Omental fat pad (tissue), 4 donors: ENCODE data around the gene CRNN. TPM values are rescaled to one million over a fixed set of nuclear protein-coding genes. Genes with fewer than 3 reads are reported as not detected.

Experiments
- ATAC-seq: fragments of 150-250 bp; one replicate; pipeline ENCODE4 v1.9.1; 2016; ENCODE audit warnings: mild to moderate bottlenecking, moderate library complexity; ENCODE audit not compliant: low FRiP score
- DNase-seq: peaks from one replicate; pipeline ENCODE4 v3.0.0-alpha.2; 2019; ENCODE audit warnings: low spot score
- small RNA-seq: library from RNA; depleted of rRNA; stranded (forward); fragments of <200 nt; gene quantifications from one replicate; pipeline ENCODE3, GENCODE V24; 2016
- total RNA-seq, 4 donors: library from RNA; depleted of rRNA; stranded (reverse); fragments of >200 nt; gene quantifications; one replicate each; pipeline ENCODE4 v1.1.0, GENCODE V29; 2016
- TF ChIP-seq, protein P1 (sequence below), 3 donors: fragments of 450-650 bp; IDR thresholded peaks; one replicate each; pipeline ENCODE4 v1.5.1; 2016 to 2017; ENCODE audit warnings: antibody characterized with exemption in 3 of 3, mild to moderate bottlenecking in 3 of 3, moderate library complexity in 2 of 3

The CRNN gene
- total RNA-seq, 4 donors from 2014 or later: not detected

DNA sequence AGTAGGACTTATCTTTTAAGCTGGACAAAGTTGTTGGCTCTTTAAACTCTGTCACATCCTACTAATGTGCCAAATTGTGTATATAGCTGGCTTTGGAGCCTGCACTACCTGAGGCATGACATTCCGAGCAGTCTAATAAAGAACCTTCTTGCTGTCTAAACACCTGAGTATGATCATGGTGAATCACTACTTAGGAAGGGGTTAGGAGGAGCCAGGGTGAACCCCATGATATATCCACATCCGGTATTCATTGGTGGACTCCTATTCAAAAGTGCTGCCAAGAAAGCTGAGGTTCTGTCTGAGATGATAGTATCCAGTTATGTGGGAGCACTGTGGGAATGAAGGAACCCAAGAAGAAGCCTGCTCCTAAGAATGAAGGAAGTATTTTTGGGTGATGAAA lies 27.1 kb downstream of the CRNN start:
- ATAC-seq: no peak
- no peak for DNase-seq
- TF ChIP-seq, protein P1, sequence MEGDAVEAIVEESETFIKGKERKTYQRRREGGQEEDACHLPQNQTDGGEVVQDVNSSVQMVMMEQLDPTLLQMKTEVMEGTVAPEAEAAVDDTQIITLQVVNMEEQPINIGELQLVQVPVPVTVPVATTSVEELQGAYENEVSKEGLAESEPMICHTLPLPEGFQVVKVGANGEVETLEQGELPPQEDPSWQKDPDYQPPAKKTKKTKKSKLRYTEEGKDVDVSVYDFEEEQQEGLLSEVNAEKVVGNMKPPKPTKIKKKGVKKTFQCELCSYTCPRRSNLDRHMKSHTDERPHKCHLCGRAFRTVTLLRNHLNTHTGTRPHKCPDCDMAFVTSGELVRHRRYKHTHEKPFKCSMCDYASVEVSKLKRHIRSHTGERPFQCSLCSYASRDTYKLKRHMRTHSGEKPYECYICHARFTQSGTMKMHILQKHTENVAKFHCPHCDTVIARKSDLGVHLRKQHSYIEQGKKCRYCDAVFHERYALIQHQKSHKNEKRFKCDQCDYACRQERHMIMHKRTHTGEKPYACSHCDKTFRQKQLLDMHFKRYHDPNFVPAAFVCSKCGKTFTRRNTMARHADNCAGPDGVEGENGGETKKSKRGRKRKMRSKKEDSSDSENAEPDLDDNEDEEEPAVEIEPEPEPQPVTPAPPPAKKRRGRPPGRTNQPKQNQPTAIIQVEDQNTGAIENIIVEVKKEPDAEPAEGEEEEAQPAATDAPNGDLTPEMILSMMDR (IDR thresholded peaks at IDR 0.05): no peak

DNA sequence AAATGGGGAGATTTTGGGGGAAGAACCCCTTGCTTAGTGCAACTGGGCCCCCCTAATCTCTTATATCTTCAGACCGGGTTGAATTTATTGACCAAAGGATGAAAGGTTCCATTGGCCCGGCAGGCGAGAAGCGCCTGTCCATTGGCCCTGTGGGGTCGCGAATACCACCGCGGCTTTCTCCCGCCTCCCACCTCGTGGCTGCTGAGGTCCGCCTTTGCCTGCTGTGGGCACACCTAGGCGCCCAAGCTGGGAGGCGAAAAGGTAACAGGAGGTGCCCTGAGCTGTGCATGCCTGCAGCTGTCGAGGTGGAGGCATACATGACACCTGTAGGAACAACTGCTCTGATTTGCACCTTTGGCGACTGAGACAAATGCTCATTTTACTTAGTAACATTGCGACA lies 33.1 kb downstream of the CRNN start:
- ATAC-seq: no peak

DNA sequence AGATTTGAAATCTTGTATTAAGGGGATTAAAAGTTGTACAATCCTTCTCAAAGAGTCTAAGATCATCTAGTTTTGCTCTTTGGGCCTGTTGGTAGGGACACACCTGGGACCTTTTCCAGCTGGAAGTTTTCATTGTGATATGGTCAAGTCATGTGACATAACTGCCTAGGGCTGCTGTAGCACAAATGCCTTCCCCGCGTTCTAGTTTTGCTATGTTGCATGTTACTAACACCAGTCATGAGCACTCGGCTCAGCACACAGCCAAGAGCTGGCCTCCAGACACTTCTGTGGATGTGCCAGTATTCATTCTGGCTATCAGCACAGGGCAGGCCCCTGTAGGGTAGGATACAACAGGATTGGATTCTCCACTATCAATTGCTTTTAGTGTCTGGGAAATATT lies 39.6 kb downstream of the CRNN start:
- TF ChIP-seq, protein P1 (IDR thresholded peaks at IDR 0.05): no peak
- ATAC-seq (no peak), DNase-seq (no peak)

More for the DNA sequence above, 33.1 kb downstream of the CRNN start:
- TF ChIP-seq, protein P1 (IDR thresholded peaks at IDR 0.05): no peak
- DNase-seq: no peak

DNA sequence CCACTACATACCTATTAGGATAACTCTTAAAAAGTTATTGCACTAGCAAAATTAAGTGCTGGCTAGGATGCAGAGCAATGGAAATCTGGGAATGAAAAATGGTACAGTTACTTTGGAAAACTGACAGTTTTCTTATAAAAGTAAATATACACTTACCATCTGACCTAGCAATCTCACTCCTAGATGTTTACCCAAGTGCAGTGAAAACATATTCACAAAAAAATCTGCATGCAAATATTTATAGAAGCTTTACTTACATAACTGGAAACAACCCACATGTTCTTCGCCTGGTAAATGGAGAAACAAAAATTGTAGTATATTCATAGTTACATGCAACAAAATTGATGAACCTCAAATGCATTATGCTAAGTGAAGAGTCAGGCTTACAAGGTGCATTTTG lies 41.4 kb downstream of the CRNN start:
- ATAC-seq: no peak
- TF ChIP-seq, protein P1 (IDR thresholded peaks at IDR 0.05): no peak

DNA sequence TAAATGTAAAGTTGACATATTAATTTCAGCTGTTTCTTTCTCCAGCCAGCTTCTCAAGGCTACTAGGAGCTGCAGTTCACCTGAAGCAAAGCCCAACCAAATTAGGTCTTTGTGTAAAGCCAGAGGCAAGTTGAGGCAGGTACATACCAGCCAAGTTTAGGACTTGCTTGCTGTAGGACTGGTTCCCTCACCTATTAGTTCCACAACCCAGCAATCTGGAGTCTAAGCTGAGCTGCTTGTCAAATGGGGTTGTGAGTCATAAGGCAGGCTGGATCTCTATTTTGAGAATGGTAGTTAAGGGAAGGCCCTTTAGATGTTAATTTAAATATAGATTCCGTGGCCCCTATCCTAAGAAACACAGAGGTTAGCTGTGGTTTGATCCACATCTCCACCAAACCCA lies 46.6 kb downstream of the CRNN start:
- ATAC-seq (no peak), DNase-seq (no peak)
- TF ChIP-seq, protein P1 (IDR thresholded peaks at IDR 0.05): no peak

More for the DNA sequence above, 41.4 kb downstream of the CRNN start:
- no peak for DNase-seq

DNA sequence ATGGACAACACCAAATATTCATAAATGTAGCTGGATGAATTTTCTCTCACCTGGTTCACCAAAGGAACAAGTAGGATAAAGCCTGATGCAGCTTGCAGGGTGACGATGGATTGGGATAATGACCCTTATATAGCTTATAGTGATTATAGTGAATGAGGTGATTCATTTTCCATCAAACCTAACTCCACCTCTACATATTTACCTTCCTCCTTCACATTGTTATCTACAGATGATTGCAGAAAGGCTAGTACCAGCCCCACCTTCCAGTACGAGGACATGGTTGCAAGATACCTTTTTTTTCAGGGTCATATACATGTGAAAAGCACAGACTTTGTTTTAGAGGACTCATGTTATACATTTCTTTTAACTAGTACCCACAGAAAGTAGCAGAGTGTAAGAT lies 54.2 kb downstream of the CRNN start, which contains the start of gene FLG2:
Gene FLG2 (minus strand): TSS at position 101 of the 400 bp plus-strand sequence. CDS start 1,122 bp downstream, outside the sequence.
- DNase-seq (no peak), ATAC-seq (no peak)
- TF ChIP-seq, protein P1 (IDR thresholded peaks at IDR 0.05): no peak

Small RNA genes lying within 50 kb of the gene (small RNA-seq; reads per million reads assigned to genes)
- gene HMGN3P1: not detected

Other genes starting within 250 kb of the CRNN start
- not detected for gene HRNR, start 190.1 kb downstream of the CRNN start, total RNA-seq
- not detected for gene FLG, start 89.0 kb downstream of the CRNN start, total RNA-seq
- gene FLG2, start 54.3 kb downstream of the CRNN start, total RNA-seq: not detected
- not detected for gene LCE5A, start 96.5 kb upstream of the CRNN start, total RNA-seq
- not detected for gene CRCT1, start 100.2 kb upstream of the CRNN start, total RNA-seq
- not detected for gene LCE3E, start 152.5 kb upstream of the CRNN start, total RNA-seq
- gene LCE3D, start 166.3 kb upstream of the CRNN start, total RNA-seq: not detected
- not detected for gene LCE3C, start 186.0 kb upstream of the CRNN start, total RNA-seq
- not detected for gene LCE3B, start 199.5 kb upstream of the CRNN start, total RNA-seq
- gene LCE3A, start 208.8 kb upstream of the CRNN start, total RNA-seq: not detected
- gene LCE2D, start 249.1 kb upstream of the CRNN start, total RNA-seq: not detected